NCI-H2196 treated with DMSO at 0.1 percent for 48 hours (cell line): ENCODE measurements around the gene CNOT10.
A peak's percentile ranks its signal among the peaks of the same experiment; 100 is the strongest.
"Not testable (repeated sequence)": the region's sequence is repeated elsewhere in the genome, so short reads cannot be mapped to it uniquely, and the experiment has no call there.

Experiments
- DNase-seq: peaks from one replicate; lab custom pipeline; 2025; ENCODE audit not compliant: unreplicated experiment; lab: John Stamatoyannopoulos, UW

CNOT10 gene

DNA sequence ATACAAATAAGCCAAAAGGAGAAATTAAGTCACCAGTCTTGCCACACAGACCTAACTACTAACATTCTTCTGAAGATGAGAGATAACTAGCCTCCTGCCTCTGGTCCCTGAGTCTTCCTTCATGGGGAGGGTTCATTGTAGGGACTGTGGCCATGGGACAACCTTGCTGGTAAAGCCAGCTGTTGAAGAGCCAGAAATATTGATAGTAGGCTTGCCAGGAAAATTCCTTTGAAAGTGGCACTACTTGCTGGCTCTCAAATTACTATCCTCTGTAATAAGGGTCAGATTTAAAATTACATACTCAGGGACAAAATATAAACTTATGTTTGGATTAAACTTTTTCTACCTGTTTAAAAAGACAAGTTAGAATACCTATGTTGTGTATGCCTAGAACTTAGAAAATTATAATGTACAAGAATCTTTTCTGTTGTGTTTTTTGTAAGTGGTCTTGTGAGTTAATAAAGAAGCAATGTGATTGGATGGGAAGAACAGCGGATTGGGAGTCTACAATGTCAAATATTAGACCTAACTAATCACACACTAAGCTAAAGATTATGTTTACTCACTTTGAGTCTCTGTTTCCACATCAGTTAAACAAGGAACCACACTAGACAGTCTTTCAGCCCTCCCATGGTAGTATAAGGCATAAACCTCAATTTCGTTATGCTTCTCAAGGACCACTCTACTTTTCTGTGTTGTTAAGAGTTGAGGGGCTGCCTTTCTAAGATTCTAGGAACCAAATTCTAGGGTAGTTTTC is 72.8 kb downstream of the CNOT10 start:
- DNase-seq: no peak

- DNase-seq: no peak
Measured at GRCh38 chr3:32758375-32758753, 73.4 kb downstream of the CNOT10 start.

- DNase-seq: no peak
Measured at GRCh38 chr3:32759342-32759741, 74.4 kb downstream of the CNOT10 start.

DNA sequence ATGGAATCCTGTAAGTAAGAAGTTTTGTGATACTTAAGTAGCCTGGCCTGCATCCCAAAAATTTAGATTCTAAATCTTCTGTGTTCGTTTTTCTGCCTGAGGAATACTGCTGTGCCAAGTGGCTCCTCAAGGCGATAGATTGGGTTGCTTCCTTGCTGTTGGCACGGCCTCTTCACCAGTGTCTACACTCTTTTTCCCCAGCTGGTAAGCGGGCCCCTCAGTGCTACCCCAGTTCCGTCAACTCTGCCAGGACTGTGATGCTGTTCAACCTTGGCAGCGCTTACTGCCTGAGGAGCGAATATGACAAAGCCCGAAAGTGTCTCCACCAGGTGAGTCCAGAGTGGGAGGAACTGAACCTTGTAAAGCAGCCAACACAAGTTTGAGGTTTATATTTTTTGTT is 79.5 kb downstream of the CNOT10 start:
- no peak for DNase-seq

GRCh38 chr3:32778389-32778788 is 93.4 kb downstream of the CNOT10 start:
- DNase-seq: no peak

DNA sequence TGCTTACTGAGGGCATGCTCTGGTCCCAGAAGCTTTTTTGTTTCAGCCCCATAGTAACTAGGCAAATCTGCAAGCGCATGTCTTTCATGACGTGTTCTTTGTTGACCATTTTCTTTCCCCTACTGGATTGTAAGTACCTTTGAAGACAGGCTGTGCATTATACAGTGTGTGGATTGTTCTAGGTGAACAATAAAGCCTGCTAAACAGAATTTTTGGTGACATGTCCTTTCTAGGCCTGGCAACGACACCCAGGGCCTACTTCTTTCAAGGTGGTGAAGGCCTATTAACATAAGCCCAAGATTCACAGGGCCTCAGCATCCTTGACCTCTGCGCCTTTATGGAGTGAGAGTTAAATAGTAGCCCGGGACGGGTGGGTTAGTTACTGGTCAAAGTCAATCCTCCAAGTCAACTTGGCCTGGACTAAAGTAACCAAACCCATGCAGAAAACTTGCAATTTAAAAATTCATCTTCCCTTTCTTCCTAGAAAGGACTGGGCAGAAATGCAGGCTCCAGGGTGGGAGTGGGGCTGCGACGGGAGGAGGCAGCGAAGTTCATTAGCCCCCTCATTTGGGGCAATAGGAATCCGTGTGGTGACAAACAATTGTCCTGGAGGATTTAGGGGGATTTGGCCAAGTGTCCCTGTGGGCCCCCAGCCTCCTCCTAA is 95.2 kb downstream of the CNOT10 start:
- DNase-seq: no peak

GRCh38 chr3:32780735-32781210 is 95.8 kb downstream of the CNOT10 start:
- no peak for DNase-seq

- DNase-seq: peak; percentile 21
Measured at GRCh38 chr3:32781211-32781968, 96.4 kb downstream of the CNOT10 start.

GRCh38 chr3:32781969-32782270 is 96.9 kb downstream of the CNOT10 start:
- not testable (repeated sequence) for DNase-seq

DNA sequence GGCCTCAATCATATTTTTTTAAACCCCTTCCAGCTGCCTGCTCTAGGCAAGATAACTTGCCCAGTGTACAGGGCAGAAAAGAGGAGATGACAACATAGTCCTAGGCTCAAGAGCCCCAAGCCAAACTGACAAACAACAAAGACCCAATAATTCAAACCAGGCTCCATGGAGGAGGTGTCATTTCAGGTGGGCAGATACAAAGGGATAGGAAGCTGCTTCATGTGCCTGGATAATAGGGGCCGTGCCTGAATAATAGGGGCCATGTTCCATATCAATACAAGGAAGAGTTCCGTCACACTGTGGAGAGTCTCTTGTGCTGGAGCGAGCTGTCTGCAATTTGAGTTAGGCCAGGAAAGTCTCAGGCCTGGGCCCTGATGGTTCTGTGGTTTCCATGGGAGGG is 97.4 kb downstream of the CNOT10 start:
- DNase-seq: no peak

GRCh38 chr3:32791833-32792232 is 106.8 kb downstream of the CNOT10 start:
- no peak for DNase-seq

GRCh38 chr3:32794487-32795308 is 109.7 kb downstream of the CNOT10 start:
- DNase-seq: no peak

DNA sequence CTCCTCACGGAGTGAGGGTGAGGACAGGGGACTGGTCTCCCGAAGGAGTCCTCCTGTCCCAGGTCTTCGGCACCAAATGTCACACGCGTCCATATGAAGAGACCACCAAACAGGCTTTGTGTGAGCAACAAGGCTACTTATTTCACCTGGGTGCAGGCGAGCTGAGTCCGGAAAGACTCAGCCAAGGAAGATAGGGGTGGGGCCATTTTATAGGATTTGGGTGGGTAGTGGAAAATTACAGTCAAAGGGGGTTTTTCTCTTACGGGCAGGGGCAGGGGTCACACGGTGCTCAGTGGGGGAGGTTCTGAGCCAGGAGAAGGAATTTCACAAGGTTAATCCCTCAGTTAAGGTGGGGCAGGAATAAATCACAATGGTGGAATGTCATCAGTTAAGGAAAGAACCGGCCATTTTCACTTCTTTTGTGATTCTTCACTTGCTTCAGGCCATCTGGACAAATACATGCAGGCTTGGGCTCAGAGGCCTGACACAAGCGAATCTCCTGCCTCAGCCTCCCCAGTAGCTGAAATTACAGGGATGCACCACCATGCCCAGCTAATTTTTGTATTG is 111.5 kb downstream of the CNOT10 start:
- DNase-seq: not testable (repeated sequence)

GRCh38 chr3:32797776-32798175 is 112.8 kb downstream of the CNOT10 start:
- DNase-seq: no peak

DNA sequence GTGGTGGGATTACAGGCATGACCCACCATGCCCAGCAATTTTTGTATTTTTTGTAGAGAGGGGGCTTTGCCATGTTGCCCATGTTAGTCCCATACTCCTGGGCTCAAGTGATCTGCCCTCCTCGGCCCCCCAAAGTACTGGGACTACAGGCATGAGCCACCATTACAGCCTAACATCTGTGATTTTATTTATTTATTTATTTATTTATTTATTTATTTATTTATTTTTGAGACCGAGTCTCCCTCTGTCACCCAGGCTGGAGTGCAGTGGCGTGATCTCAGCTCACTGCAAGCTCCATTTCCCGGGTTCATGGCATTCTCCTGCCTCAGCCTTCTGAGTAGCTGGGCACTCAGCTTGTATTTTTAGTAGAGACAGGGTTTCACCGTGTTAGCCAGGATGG is 116.5 kb downstream of the CNOT10 start:
- DNase-seq: not testable (repeated sequence)

DNA sequence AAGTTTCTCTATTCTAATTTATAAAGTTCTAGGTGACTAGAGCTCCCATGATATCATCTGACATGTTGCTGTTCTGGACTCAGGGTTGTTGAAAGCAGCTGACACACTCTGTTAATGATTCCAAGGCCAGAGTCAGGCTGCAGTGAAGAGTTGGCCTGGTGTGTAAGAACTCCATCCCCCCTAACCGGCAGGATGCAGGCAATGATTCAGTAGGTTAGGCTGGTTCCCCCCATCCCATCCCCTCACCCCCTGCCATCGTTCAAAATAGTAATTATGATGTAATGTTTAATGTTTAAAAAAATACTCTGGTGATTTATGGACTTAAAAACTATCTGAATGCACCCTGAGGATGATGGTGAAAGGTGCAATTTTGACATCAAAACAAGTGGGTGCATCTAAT is 128.2 kb downstream of the CNOT10 start:
- no peak for DNase-seq

DNA sequence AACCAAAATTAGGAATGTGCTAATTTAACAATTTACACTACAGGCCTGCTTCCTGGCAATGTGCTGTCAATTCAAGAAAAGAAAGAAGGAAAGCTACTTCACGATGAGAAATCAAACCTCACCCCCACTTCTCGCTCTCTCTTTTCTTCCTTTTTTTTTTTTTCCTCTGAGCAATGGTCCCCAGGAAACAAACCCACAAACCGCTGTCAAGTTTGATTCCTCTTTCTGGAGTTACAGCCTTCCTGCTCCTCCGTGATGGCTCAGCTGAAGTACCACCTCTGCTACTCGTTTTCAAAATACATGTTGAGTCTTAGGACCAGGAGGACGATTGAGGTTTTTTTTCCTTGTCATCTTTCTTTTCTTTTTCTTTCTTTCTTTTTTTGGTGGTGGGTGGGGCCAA is 129.4 kb downstream of the CNOT10 start:
- DNase-seq: no peak

DNA sequence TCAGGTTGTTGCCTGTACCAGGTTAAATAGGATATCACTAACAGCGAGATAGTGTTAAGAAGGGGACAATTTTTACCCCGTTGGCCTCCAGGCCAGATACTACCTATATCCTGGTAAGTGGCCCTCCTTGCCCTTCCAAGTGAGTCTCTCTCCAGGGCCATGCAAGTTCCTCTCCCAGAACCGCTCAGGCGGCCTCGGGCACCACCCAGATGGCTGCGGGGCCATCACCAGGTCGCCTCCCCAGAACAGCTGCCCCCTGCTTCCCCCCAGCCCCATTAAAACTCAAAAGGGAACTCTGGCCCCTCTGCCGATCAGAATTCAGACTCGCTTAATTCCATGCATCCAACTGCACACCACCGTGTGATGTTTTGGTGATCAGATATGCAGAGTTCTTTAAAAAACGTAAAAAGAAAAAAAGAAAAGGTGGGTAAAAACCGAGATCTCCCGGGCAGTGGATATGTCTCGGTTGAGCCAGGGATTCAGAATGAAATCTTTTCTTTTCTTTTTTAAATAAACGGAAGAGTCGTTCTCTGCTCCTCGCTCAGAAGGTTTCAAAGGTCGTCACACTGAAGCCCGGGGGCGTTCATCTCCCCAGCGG is 131.0 kb downstream of the CNOT10 start:
- no peak for DNase-seq

- no peak for DNase-seq
Measured at GRCh38 chr3:32816439-32817256, 131.7 kb downstream of the CNOT10 start.

- DNase-seq: no peak
Measured at GRCh38 chr3:32817257-32817557, 132.2 kb downstream of the CNOT10 start.
